GM10266 (cell line): ENCODE results near the gene TBX15.

Source experiments
- DNase-seq: peaks from one replicate; pipeline ENCODE4 v3.0.0; 2012; ENCODE audit errors: extremely low spot score
- CTCF ChIP-seq: IDR thresholded peaks from 2 replicates; pipeline ENCODE4 v1.5.1; 2012; ENCODE audit warnings: mild to moderate bottlenecking, low read depth; ENCODE audit not compliant: control insufficient read depth, insufficient read depth; ENCODE audit errors: missing control alignments

The TBX15 gene

GRCh38 chr1:118947790-118948189, 40.4 kb downstream of the TBX15 start:
- no peak for DNase-seq
- TF ChIP-seq CTCF = no peak

- no peak for TF ChIP-seq CTCF
- DNase-seq = no peak
Measured at GRCh38 chr1:118947003-118947765, 41.0 kb downstream of the TBX15 start.

GRCh38 chr1:118945489-118945888, 42.7 kb downstream of the TBX15 start:
- TF ChIP-seq CTCF = no peak
- DNase-seq = no peak

- no peak for TF ChIP-seq CTCF
- DNase-seq = no peak
Measured at GRCh38 chr1:118944546-118944945, 43.6 kb downstream of the TBX15 start.

- TF ChIP-seq CTCF = no peak
- DNase-seq = no peak
Measured at GRCh38 chr1:118944133-118944532, 44.0 kb downstream of the TBX15 start.

- TF ChIP-seq CTCF = no peak
Measured at GRCh38 chr1:118940957-118941356, 47.2 kb downstream of the TBX15 start.

GRCh38 chr1:118937413-118938072, 50.6 kb downstream of the TBX15 start:
- TF ChIP-seq CTCF = no peak
- no peak for DNase-seq

More at GRCh38 chr1:118940957-118941356, 47.2 kb downstream of the TBX15 start:
- no peak for DNase-seq
